SK-N-SH treated with all-trans-retinoic acid at 6 μM for 48 hours (cell line): Measurements from ENCODE around the gene NAALADL2.

ENCODE experiments used
- PATZ1 ChIP-seq: fragments of 250-450 bp; sonication (Bioruptor Pico); IDR thresholded peaks from 2 replicates; pipeline ENCODE4 v1.8.0; 2020; ENCODE audit warnings: mild to moderate bottlenecking, moderate library complexity, borderline replicate concordance
- POU6F1 ChIP-seq: fragments of 250-450 bp; sonication (Bioruptor Pico); IDR thresholded peaks from 2 replicates; pipeline ENCODE4 v1.8.0; 2021; ENCODE audit warnings: low read depth, mild to moderate bottlenecking, moderate library complexity, borderline replicate concordance
- ZNF70 ChIP-seq: fragments of 450-650 bp; formaldehyde crosslinking; IDR thresholded peaks from 2 replicates; pipeline ENCODE4 v1.5.0; 2020; ENCODE audit warnings: mild to moderate bottlenecking, moderate library complexity

- no peak for TF ChIP-seq ZNF70 (CRISPR knock-in tag)
- no peak for TF ChIP-seq POU6F1
- no peak for TF ChIP-seq PATZ1 (CRISPR knock-in tag)
Observed at GRCh38 chr3:174951034-174951433, 91.9 kb downstream of the NAALADL2 start.
